HG03135 (cell line): ENCODE data around the gene FBXL19.

Source experiments
- ATAC-seq: cut with Tn5 transposase; IDR thresholded peaks from one replicate; pipeline ENCODE4 v1.9.1; 2021; ENCODE audit warnings: mild to moderate bottlenecking, moderate library complexity; ENCODE audit not compliant: unreplicated experiment

Gene FBXL19

GRCh38 chr16:30942426-30942806, 19.0 kb downstream of the FBXL19 start:
- no peak for ATAC-seq

GRCh38 chr16:30944352-30944751, 21.0 kb downstream of the FBXL19 start:
- ATAC-seq = no peak

- ATAC-seq = no peak
Measured at GRCh38 chr16:30946671-30947540, 23.5 kb downstream of the FBXL19 start.

- ATAC-seq = no peak
Measured at GRCh38 chr16:30947541-30947858, 24.1 kb downstream of the FBXL19 start.

GRCh38 chr16:30947859-30948666, 24.7 kb downstream of the FBXL19 start:
- ATAC-seq = no peak

- ATAC-seq = peak; percentile 51
Measured at GRCh38 chr16:30948667-30949649, 25.6 kb downstream of the FBXL19 start, which contains the start of gene ORAI3. Gene ORAI3, plus strand, starts transcription at chr16:30949068. Its CDS starts 222 bp downstream, at chr16:30949290.

GRCh38 chr16:30949650-30950515, 26.5 kb downstream of the FBXL19 start:
- peak; percentile 45 for ATAC-seq

- no peak for ATAC-seq
Measured at GRCh38 chr16:30950516-30951065, 27.2 kb downstream of the FBXL19 start.

GRCh38 chr16:30951193-30951592, 27.8 kb downstream of the FBXL19 start:
- no peak for ATAC-seq

- no peak for ATAC-seq
Measured at GRCh38 chr16:30951750-30952149, 28.4 kb downstream of the FBXL19 start.

- ATAC-seq = no peak
Measured at GRCh38 chr16:30953111-30953510, 29.7 kb downstream of the FBXL19 start.

- no peak for ATAC-seq
Measured at GRCh38 chr16:30953511-30954124, 30.2 kb downstream of the FBXL19 start.

GRCh38 chr16:30954993-30955392, 31.6 kb downstream of the FBXL19 start:
- ATAC-seq = no peak

GRCh38 chr16:30956601-30957455, 33.5 kb downstream of the FBXL19 start:
- peak; percentile 40 for ATAC-seq

GRCh38 chr16:30957456-30958174, 34.2 kb downstream of the FBXL19 start, which contains the start of gene SETD1A:
Gene SETD1A, plus strand, starts transcription at chr16:30957754. Its CDS starts 978 bp downstream, at chr16:30958732.
- peak; percentile 80 for ATAC-seq

- peak; percentile 19 for ATAC-seq
Measured at GRCh38 chr16:30958175-30959079, 35.1 kb downstream of the FBXL19 start.
